Muscle layer of duodenum (tissue), 2 donors: ENCODE results near the gene ITSN1.

ENCODE experiments used
- H3K27ac ChIP-seq: one replicate; pipeline ENCODE4 v1.7.0; 2013; ENCODE audit warnings: mild to moderate bottlenecking, low read length
- H3K27me3 ChIP-seq: one replicate; pipeline ENCODE4 v1.7.0; 2013; ENCODE audit warnings: low read depth, mild to moderate bottlenecking, control low read depth, low read length
- H3K36me3 ChIP-seq, 2 donors: one replicate each; pipeline ENCODE4 v1.7.0; 2013; ENCODE audit warnings: low read length in 2 of 2, control low read depth in 1 of 2, mild to moderate bottlenecking in 1 of 2; ENCODE audit not compliant: insufficient read depth in 2 of 2, control insufficient read depth in 1 of 2
- H3K4me1 ChIP-seq, 2 donors: one replicate each; pipeline ENCODE4 v1.7.0; 2013; ENCODE audit warnings: low read length in 2 of 2, mild to moderate bottlenecking in 2 of 2, control low read depth in 1 of 2, moderate library complexity in 1 of 2; ENCODE audit not compliant: insufficient read depth in 2 of 2, control insufficient read depth in 1 of 2
- H3K4me3 ChIP-seq, 2 donors: one replicate each; pipeline ENCODE4 v1.7.0; 2013; ENCODE audit warnings: low read length in 2 of 2, low read depth in 1 of 2, mild to moderate bottlenecking in 1 of 2
- H3K9me3 ChIP-seq, 2 donors: one replicate each; pipeline ENCODE4 v1.7.0; 2013; ENCODE audit warnings: low read length in 2 of 2, control low read depth in 1 of 2, mild to moderate bottlenecking in 1 of 2; ENCODE audit not compliant: control insufficient read depth in 1 of 2
- donor health status: healthy.

ITSN1 gene

GRCh38 chr21:33654412-33654811 lies 12.1 kb downstream of the ITSN1 start:
- H3K4me3 ChIP-seq = no peak overlapping the region
- H3K36me3 ChIP-seq = no peaks in the 10 kb centered on the region
- no peaks in the 10 kb centered on the region for H3K9me3 ChIP-seq
- H3K27me3 ChIP-seq = no peaks in the 10 kb centered on the region
- H3K4me1 ChIP-seq = peaks cover 8 to 14% of the 10 kb centered on the region in 2 donors
- no peak overlapping the region for H3K27ac ChIP-seq

GRCh38 chr21:33655588-33656221 lies 13.4 kb downstream of the ITSN1 start:
- Histone ChIP-seq H3K36me3 (no peaks in the 10 kb centered on the region), H3K9me3 (no peaks in the 10 kb centered on the region), H3K27me3 (no peaks in the 10 kb centered on the region), H3K27ac (no peak overlapping the region), H3K4me3 (no peak overlapping the region), H3K4me1 (peaks cover 4 to 14% of the 10 kb centered on the region in 2 donors)

GRCh38 chr21:33657124-33657820 lies 15.0 kb downstream of the ITSN1 start:
- Histone ChIP-seq H3K4me1 (peaks cover 4 to 14% of the 10 kb centered on the region in 2 donors), H3K9me3 (no peaks in the 10 kb centered on the region), H3K27ac (no peak overlapping the region), H3K27me3 (no peaks in the 10 kb centered on the region), H3K36me3 (no peaks in the 10 kb centered on the region), H3K4me3 (no peak overlapping the region)

GRCh38 chr21:33658919-33659567 lies 16.7 kb downstream of the ITSN1 start:
- no peaks in the 10 kb centered on the region for H3K36me3 ChIP-seq
- H3K27ac ChIP-seq = no peak overlapping the region
- no peaks in the 10 kb centered on the region for H3K9me3 ChIP-seq
- no peaks in the 10 kb centered on the region for H3K27me3 ChIP-seq
- no peak overlapping the region for H3K4me3 ChIP-seq
- H3K4me1 ChIP-seq = peaks cover 4 to 14% of the 10 kb centered on the region in 2 donors

GRCh38 chr21:33659568-33659949 lies 17.3 kb downstream of the ITSN1 start:
- Histone ChIP-seq H3K4me1 (peaks cover 4 to 14% of the 10 kb centered on the region in 2 donors), H3K36me3 (no peaks in the 10 kb centered on the region), H3K27ac (no peak overlapping the region), H3K27me3 (no peaks in the 10 kb centered on the region), H3K4me3 (no peak overlapping the region), H3K9me3 (no peaks in the 10 kb centered on the region)

GRCh38 chr21:33660406-33660805 lies 18.1 kb downstream of the ITSN1 start:
- H3K27ac ChIP-seq = no peak overlapping the region
- H3K4me3 ChIP-seq = no peak overlapping the region
- H3K27me3 ChIP-seq = no peaks in the 10 kb centered on the region
- H3K36me3 ChIP-seq = no peaks in the 10 kb centered on the region
- H3K9me3 ChIP-seq = no peaks in the 10 kb centered on the region
- peaks cover 4 to 11% of the 10 kb centered on the region in 2 donors for H3K4me1 ChIP-seq

- Histone ChIP-seq H3K9me3 (no peaks in the 10 kb centered on the region), H3K36me3 (no peaks in the 10 kb centered on the region), H3K4me1 (peaks cover 0 to 4% of the 10 kb centered on the region in 2 donors), H3K27ac (no peak overlapping the region), H3K27me3 (no peaks in the 10 kb centered on the region), H3K4me3 (no peak overlapping the region)
Observed at GRCh38 chr21:33661146-33661545, 18.8 kb downstream of the ITSN1 start.

- H3K27me3 ChIP-seq = no peaks in the 10 kb centered on the region
Observed at GRCh38 chr21:33662046-33662445, 19.7 kb downstream of the ITSN1 start.

GRCh38 chr21:33663241-33663640 lies 20.9 kb downstream of the ITSN1 start:
- Histone ChIP-seq H3K4me1 (peaks cover 0 to 1% of the 10 kb centered on the region in 2 donors), H3K4me3 (no peak overlapping the region), H3K36me3 (no peaks in the 10 kb centered on the region), H3K27me3 (no peaks in the 10 kb centered on the region), H3K9me3 (no peaks in the 10 kb centered on the region), H3K27ac (no peak overlapping the region)

More at GRCh38 chr21:33662046-33662445, 19.7 kb downstream of the ITSN1 start:
- peaks cover 0 to 4% of the 10 kb centered on the region in 2 donors for H3K4me1 ChIP-seq
- no peaks in the 10 kb centered on the region for H3K9me3 ChIP-seq
- no peak overlapping the region for H3K4me3 ChIP-seq
- no peak overlapping the region for H3K27ac ChIP-seq
- no peaks in the 10 kb centered on the region for H3K36me3 ChIP-seq

- Histone ChIP-seq H3K27me3 (no peaks in the 10 kb centered on the region), H3K4me1 (peaks cover 0 to 6% of the 10 kb centered on the region in 2 donors), H3K36me3 (no peaks in the 10 kb centered on the region), H3K9me3 (no peaks in the 10 kb centered on the region), H3K27ac (no peak overlapping the region), H3K4me3 (no peak overlapping the region)
Observed at GRCh38 chr21:33664135-33664534, 21.8 kb downstream of the ITSN1 start.

GRCh38 chr21:33666153-33666552 lies 23.9 kb downstream of the ITSN1 start:
- Histone ChIP-seq H3K27ac (no peak overlapping the region), H3K4me1 (peaks cover 0 to 6% of the 10 kb centered on the region in 2 donors), H3K4me3 (no peak overlapping the region), H3K36me3 (no peaks in the 10 kb centered on the region), H3K27me3 (no peaks in the 10 kb centered on the region), H3K9me3 (no peaks in the 10 kb centered on the region)
